A673 (cell line): ENCODE results near the gene ADRM1. TPM values are rescaled to one million over a fixed set of nuclear protein-coding genes. Genes with fewer than 3 reads are reported as not detected.

Experiments
- BruUV-seq: library from RNA; stranded (reverse); fragments of 400-500 nt; replicated peaks from 2 replicates; lab custom pipeline; 2021; lab: Mats Ljungman, UMichigan
- CTCF ChIA-PET: fragments of 300-600 bp; sonication (Branson Sonifier 250); formaldehyde crosslinking; loops from one replicate; lab custom pipeline; 2022; ENCODE audit warnings: antibody characterized with exemption; lab: Charles Lee
- POLR2A ChIA-PET: fragments of 300-600 bp; sonication (Branson Sonifier 250); formaldehyde crosslinking; loops from one replicate; lab custom pipeline; 2022; ENCODE audit warnings: antibody characterized with exemption; ENCODE audit not compliant: low non-redundant PET; lab: Charles Lee
- DNase-seq: peaks from one replicate; pipeline ENCODE4 v3.0.0-alpha.2; 2015; ENCODE audit warnings: low spot score
- H3K27ac ChIP-seq: fragments of 200-600 bp; sonication (generic); 2 replicates; pipeline ENCODE4 v1.5.1; 2016; ENCODE audit warnings: mixed run types, low read depth, mild to moderate bottlenecking, mixed read lengths, antibody characterized with exemption, low read length; ENCODE audit not compliant: poor library complexity, severe bottlenecking
- H3K27me3 ChIP-seq: fragments of 200-600 bp; sonication (generic); replicated peaks from 2 replicates; pipeline ENCODE4 v1.6.1; 2017; ENCODE audit warnings: mixed run types, low read depth, mild to moderate bottlenecking, mixed read lengths, antibody characterized with exemption, low read length; ENCODE audit not compliant: insufficient read depth, poor library complexity
- H3K36me3 ChIP-seq: fragments of 200-600 bp; sonication (generic); 2 replicates; pipeline ENCODE4 v1.6.1; 2016; ENCODE audit warnings: mixed run types, mild to moderate bottlenecking, mixed read lengths, antibody characterized with exemption, low read length; ENCODE audit not compliant: insufficient read depth, poor library complexity, severe bottlenecking
- H3K4me1 ChIP-seq: fragments of 200-600 bp; sonication (generic); 2 replicates; pipeline ENCODE4 v1.6.1; 2017; ENCODE audit warnings: mixed run types, mild to moderate bottlenecking, mixed read lengths, antibody characterized with exemption, low read length; ENCODE audit not compliant: insufficient read depth, poor library complexity, severe bottlenecking
- H3K4me3 ChIP-seq: fragments of 200-600 bp; sonication (generic); 2 replicates; pipeline ENCODE4 v1.5.1; 2016; ENCODE audit warnings: low read depth, mixed run types, mild to moderate bottlenecking, mixed read lengths, low read length; ENCODE audit not compliant: poor library complexity, severe bottlenecking
- H3K9me3 ChIP-seq: fragments of 200-600 bp; sonication (generic); 2 replicates; pipeline ENCODE4 v1.6.1; 2016; ENCODE audit warnings: mixed run types, low read depth, mild to moderate bottlenecking, mixed read lengths, antibody characterized with exemption, low read length; ENCODE audit not compliant: poor library complexity, severe bottlenecking
- EZH2 ChIP-seq: fragments of 200-600 bp; sonication (generic); IDR thresholded peaks from 2 replicates; pipeline ENCODE4 v1.6.1; 2017; ENCODE audit warnings: borderline replicate concordance, low read depth, mild to moderate bottlenecking, mixed read lengths, antibody characterized with exemption, low read length; ENCODE audit not compliant: poor library complexity, severe bottlenecking
- intact Hi-C: fragments of 100-400 bp; cut with micrococcal nuclease; formaldehyde crosslinking; loops from one replicate; pipeline ENCODE4 v1.10.0; 2022; ENCODE audit not compliant: unreplicated experiment
- microRNA-seq: library from miRNA; unstranded; fragments of <30 nt; microRNA quantifications from one replicate; pipeline ENCODE4 v1.2.0, GENCODE V29; 2021
- total RNA-seq: library from RNA; stranded (reverse); gene quantifications from 2 replicates; pipeline ENCODE4 v1.2.3, GENCODE V29; 2021
- TF ChIP-seq, protein P1 (sequence below): fragments of 300-800, 200-600 bp; sonication (generic); conservative IDR thresholded peaks from 2 replicates; pipeline ENCODE4 v1.5.1; 2017; ENCODE audit warnings: low read depth, mild to moderate bottlenecking, antibody characterized with exemption, low read length, moderate library complexity, mixed read lengths

The ADRM1 gene
- total RNA-seq, 1 experiment from 2014 or later = 252 TPM

DNA sequence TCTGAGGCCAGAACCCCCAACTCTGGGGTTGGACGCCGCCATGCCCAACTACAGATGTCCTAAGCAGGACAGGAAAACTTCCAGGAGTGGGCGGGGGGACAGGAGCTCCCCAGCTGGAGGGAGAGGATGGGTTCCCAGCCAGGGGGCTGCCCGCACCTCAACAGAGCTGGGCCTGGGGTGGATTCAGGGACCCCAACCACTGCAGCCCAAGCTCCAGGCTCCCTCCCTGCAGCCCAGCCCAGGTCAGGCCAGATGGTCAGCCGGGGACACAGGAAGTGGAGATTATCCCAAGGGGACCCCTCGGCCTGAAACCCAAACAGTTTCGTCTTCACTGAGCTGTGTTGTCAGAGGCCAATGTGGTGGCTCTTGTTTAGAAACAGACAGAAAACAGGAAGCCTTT, 54.9 kb downstream of the ADRM1 start:
- Histone ChIP-seq H3K27me3 (no peaks in the 10 kb centered on the region), H3K36me3 (no peaks in the 10 kb centered on the region), H3K4me1 (no peaks in the 10 kb centered on the region), H3K9me3 (no peaks in the 10 kb centered on the region), H3K27ac (no peak overlapping the region), H3K4me3 (no peak overlapping the region)
- CTCF ChIA-PET = no interaction called here
- TF ChIP-seq, protein P1, sequence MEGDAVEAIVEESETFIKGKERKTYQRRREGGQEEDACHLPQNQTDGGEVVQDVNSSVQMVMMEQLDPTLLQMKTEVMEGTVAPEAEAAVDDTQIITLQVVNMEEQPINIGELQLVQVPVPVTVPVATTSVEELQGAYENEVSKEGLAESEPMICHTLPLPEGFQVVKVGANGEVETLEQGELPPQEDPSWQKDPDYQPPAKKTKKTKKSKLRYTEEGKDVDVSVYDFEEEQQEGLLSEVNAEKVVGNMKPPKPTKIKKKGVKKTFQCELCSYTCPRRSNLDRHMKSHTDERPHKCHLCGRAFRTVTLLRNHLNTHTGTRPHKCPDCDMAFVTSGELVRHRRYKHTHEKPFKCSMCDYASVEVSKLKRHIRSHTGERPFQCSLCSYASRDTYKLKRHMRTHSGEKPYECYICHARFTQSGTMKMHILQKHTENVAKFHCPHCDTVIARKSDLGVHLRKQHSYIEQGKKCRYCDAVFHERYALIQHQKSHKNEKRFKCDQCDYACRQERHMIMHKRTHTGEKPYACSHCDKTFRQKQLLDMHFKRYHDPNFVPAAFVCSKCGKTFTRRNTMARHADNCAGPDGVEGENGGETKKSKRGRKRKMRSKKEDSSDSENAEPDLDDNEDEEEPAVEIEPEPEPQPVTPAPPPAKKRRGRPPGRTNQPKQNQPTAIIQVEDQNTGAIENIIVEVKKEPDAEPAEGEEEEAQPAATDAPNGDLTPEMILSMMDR = no peak
- no peak for TF ChIP-seq EZH2
- POLR2A ChIA-PET = no interaction called here
- DNase-seq = no peak
- no TSS peak for BruUV-seq
- intact Hi-C loops = no loop called here

Small RNAs within 50 kb of the gene (microRNA-seq; reads per million reads assigned to microRNA genes)
- not detected for gene MIR4758

Other genes starting within 250 kb of the ADRM1 start
- gene TAF4, start 237.1 kb upstream of the ADRM1 start, total RNA-seq = 32.7 and 37.0 TPM in 2 replicates
- 72.5 and 80.2 TPM in 2 replicates for gene LSM14B, start 180.5 kb upstream of the ADRM1 start, total RNA-seq
- gene PSMA7, start 159.6 kb upstream of the ADRM1 start, total RNA-seq = 555 and 593 TPM in 2 replicates
- 34.7 and 39.6 TPM in 2 replicates for gene SS18L1, start 159.2 kb upstream of the ADRM1 start, total RNA-seq
- 40.9 and 48.1 TPM in 2 replicates for gene MTG2, start 120.0 kb upstream of the ADRM1 start, total RNA-seq
- 0.22 TPM in 1 of 2 replicates, not detected in the other for gene HRH3, start 82.7 kb upstream of the ADRM1 start, total RNA-seq
- 26.3 and 32.1 TPM in 2 replicates for gene OSBPL2, start 64.5 kb upstream of the ADRM1 start, total RNA-seq
- gene LAMA5, start 64.3 kb downstream of the ADRM1 start, total RNA-seq = 4.2 and 13.2 TPM in 2 replicates
- gene RPS21, start 84.1 kb downstream of the ADRM1 start, total RNA-seq = 1,502 and 1,506 TPM in 2 replicates
- gene CABLES2, start 104.3 kb downstream of the ADRM1 start, total RNA-seq = 11.8 and 14.1 TPM in 2 replicates
- not detected in 2 replicates for gene RBBP8NL, start 124.5 kb downstream of the ADRM1 start, total RNA-seq
- not detected in 2 replicates for gene GATA5, start 173.0 kb downstream of the ADRM1 start, total RNA-seq